Testis (tissue), 3 donors: ENCODE data around the gene STAG1. TPM values are rescaled to one million over a fixed set of nuclear protein-coding genes. Genes with fewer than 3 reads are reported as not detected.

ENCODE experiments used
- DNase-seq: peaks from one replicate; pipeline ENCODE4 v3.0.0-alpha.2; 2019
- H3K27ac ChIP-seq, 2 donors: fragments of 200-600 bp; sonication (generic); one replicate each; pipeline ENCODE4 v1.5.1; 2019
- H3K27me3 ChIP-seq: fragments of 200-600 bp; sonication (generic); one replicate; pipeline ENCODE4 v1.5.1; 2019
- H3K36me3 ChIP-seq: fragments of 200-600 bp; sonication (generic); one replicate; pipeline ENCODE4 v1.5.1; 2017; ENCODE audit warnings: low read depth; ENCODE audit errors: missing control alignments
- H3K4me1 ChIP-seq: fragments of 200-600 bp; sonication (generic); one replicate; pipeline ENCODE4 v1.5.1; 2019
- H3K4me3 ChIP-seq, 2 donors: fragments of 200-600 bp; sonication (generic); one replicate each; pipeline ENCODE4 v1.5.1; 2017 to 2019
- H3K9me3 ChIP-seq: fragments of 200-600 bp; sonication (generic); one replicate; pipeline ENCODE4 v1.5.1; 2017
- POLR2A ChIP-seq: fragments of 450-650 bp; IDR thresholded peaks from one replicate; pipeline ENCODE4 v1.6.1; 2017; ENCODE audit warnings: antibody characterized with exemption, mild to moderate bottlenecking, moderate library complexity
- WGBS, 2 donors: methylation state at CpG; one replicate each; pipeline ENCODE4 v1.1.5; 2018; 5-methylcytosine and 5-hydroxymethylcytosine counted together
- intact Hi-C: fragments of 100-400 bp; cut with DNase I; formaldehyde crosslinking; loops from one replicate; pipeline ENCODE4 v1.15.1; 2023; ENCODE audit warnings: low total_unique reads
- polyA plus RNA-seq: library from polyadenylated mRNA; stranded (reverse); fragments of 350-450 nt; fragmentation: Illumina TruSeq; extraction: RNeasy Lipid Tissue Mini Kit (QIAGEN cat#74804); gene quantifications from one replicate; pipeline ENCODE4 v1.2.3, GENCODE V29; 2014; ENCODE audit warnings: low read depth, low replicate concordance; ENCODE audit not compliant: insufficient read depth
- total RNA-seq, 2 donors: library from RNA; depleted of rRNA; stranded (reverse); fragments of >200 nt; gene quantifications; one replicate each; pipeline ENCODE4 v1.2.3, GENCODE V29; 2016
- TF ChIP-seq, protein P1 (sequence below), 3 experiments: fragments of 450-650 bp in 2 of 3; fragments of 200-600 bp in 1 of 3; sonication (generic) in 1 of 3; IDR thresholded peaks; one replicate each; pipeline ENCODE4 v1.5.1; 2016 to 2019; ENCODE audit warnings: antibody characterized with exemption in 3 of 3, mild to moderate bottlenecking in 2 of 3, moderate library complexity in 1 of 3

STAG1 gene
- total and polyA plus RNA-seq, 3 donors from 2014 or later = 14.3 to 45.3 (median 40.2) TPM

DNA sequence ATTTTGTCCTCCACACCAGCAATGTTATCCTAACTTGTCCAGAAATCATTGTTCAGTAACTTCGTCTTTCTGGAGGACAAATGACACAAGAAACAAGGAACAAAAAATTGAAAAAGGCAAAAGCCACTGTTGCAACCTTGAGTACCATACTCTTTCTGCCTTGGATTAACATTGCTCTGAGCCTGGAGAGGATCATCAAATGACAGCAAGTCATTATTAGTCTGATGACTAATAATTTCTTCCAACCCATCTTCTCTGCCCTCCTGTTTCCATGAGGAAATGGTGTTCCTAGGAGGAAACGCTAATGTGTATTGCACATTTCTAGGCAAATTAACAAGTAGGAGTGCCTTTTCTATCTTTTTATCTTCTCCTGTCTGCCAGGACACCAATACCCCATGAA lies 348.1 kb downstream of the STAG1 start:
- Histone ChIP-seq H3K27me3 (no peaks in the 10 kb centered on the region), H3K9me3 (no peaks in the 10 kb centered on the region), H3K36me3 (no peaks in the 10 kb centered on the region), H3K4me3 (no peak overlapping the region), H3K27ac (no peak overlapping the region), H3K4me1 (no peaks in the 10 kb centered on the region)
- no peak for TF ChIP-seq POLR2A
- TF ChIP-seq, protein P1, sequence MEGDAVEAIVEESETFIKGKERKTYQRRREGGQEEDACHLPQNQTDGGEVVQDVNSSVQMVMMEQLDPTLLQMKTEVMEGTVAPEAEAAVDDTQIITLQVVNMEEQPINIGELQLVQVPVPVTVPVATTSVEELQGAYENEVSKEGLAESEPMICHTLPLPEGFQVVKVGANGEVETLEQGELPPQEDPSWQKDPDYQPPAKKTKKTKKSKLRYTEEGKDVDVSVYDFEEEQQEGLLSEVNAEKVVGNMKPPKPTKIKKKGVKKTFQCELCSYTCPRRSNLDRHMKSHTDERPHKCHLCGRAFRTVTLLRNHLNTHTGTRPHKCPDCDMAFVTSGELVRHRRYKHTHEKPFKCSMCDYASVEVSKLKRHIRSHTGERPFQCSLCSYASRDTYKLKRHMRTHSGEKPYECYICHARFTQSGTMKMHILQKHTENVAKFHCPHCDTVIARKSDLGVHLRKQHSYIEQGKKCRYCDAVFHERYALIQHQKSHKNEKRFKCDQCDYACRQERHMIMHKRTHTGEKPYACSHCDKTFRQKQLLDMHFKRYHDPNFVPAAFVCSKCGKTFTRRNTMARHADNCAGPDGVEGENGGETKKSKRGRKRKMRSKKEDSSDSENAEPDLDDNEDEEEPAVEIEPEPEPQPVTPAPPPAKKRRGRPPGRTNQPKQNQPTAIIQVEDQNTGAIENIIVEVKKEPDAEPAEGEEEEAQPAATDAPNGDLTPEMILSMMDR (IDR thresholded peaks at IDR 0.05) = no peak
- no peak for DNase-seq
- intact Hi-C loops = no loop called here
- 85% methylated on average over 2 of the region's 2 CpGs for WGBS, 2 donors

DNA sequence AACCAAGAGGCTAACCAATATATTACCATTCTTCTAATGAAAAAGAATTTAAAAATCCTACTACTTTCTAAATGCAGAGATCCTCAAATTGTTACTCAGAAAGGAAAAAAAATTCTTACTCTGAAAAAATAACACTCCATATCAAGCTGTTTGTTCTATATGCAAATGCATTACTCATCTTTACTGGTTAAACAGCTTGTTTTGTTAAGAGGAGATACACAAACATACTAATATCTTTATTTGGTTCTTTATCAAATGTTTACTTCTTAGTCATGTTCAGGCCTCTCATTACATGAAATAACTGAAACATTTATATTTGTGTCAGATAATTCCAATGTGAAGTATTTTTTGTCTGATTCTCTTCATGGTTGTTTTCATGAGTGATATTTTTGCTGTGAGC lies 355.3 kb downstream of the STAG1 start:
- Histone ChIP-seq H3K27ac (no peak overlapping the region), H3K9me3 (no peaks in the 10 kb centered on the region), H3K4me3 (no peak overlapping the region), H3K4me1 (no peaks in the 10 kb centered on the region), H3K27me3 (no peaks in the 10 kb centered on the region), H3K36me3 (no peaks in the 10 kb centered on the region)
- DNase-seq = no peak
- TF ChIP-seq POLR2A = no peak
- TF ChIP-seq, protein P1 (IDR thresholded peaks at IDR 0.05) = no peak
- intact Hi-C loops = no loop called here

DNA sequence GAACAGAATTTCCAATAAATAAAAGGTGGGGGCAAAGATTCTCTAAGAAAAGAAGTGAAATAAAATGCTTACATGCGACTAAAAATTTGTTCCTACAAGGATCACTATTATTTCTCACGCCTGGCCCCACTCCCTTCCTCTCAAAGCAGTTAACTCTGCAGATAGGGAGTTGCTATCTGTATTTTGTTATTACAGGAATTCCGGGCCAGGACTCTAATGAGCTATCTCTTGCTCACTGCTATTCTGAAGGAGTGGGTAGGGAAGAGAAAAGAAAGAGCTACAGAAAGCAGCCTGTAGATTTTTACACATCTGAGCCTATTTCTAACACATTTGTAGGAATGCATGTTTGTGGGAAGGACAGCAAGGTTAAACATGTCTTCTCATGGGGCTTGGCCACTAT lies 361.6 kb downstream of the STAG1 start:
- no peaks in the 10 kb centered on the region for H3K9me3 ChIP-seq
- no peaks in the 10 kb centered on the region for H3K36me3 ChIP-seq
- TF ChIP-seq, protein P1 (IDR thresholded peaks at IDR 0.05) = no peak
- no peak for TF ChIP-seq POLR2A
- no peak overlapping the region for H3K4me3 ChIP-seq
- peak overlapping the region in 1 of 2 donors; percentile 32 for H3K27ac ChIP-seq
- DNase-seq = peak; percentile 20
- H3K27me3 ChIP-seq = no peaks in the 10 kb centered on the region
- WGBS, 2 donors = 34 to 61% methylated on average over 3 of the region's 3 CpGs
- H3K4me1 ChIP-seq = peaks cover 7% of the 10 kb centered on the region
- intact Hi-C loops = no loop called here

DNA sequence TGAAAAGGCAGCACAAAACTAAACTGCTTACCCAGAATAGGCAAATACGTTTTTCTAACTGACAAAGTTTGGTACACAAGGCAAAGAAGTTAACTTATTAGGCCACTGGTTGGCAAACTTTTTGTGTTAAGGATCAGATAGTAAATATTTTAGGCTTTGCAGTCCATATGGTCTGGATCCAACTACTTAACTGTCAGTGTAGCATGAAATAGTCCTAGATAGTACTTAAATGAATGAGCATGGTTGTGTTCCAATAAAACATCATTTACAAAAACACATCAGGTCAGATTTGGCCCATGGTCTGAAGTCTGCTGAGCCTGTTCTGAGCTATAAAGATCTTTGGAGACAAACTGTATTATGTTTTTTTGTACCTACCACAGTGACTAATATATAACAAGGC lies 365.1 kb downstream of the STAG1 start:
- H3K27ac ChIP-seq = no peak overlapping the region
- 53 to 72% methylated on average over 1 of the region's 1 CpG for WGBS, 2 donors
- no peaks in the 10 kb centered on the region for H3K9me3 ChIP-seq
- TF ChIP-seq POLR2A = no peak
- TF ChIP-seq, protein P1 (IDR thresholded peaks at IDR 0.05) = no peak
- H3K4me1 ChIP-seq = peaks cover 7% of the 10 kb centered on the region
- DNase-seq = no peak
- intact Hi-C loops = no loop called here
- no peak overlapping the region for H3K4me3 ChIP-seq
- no peaks in the 10 kb centered on the region for H3K27me3 ChIP-seq
- no peaks in the 10 kb centered on the region for H3K36me3 ChIP-seq

DNA sequence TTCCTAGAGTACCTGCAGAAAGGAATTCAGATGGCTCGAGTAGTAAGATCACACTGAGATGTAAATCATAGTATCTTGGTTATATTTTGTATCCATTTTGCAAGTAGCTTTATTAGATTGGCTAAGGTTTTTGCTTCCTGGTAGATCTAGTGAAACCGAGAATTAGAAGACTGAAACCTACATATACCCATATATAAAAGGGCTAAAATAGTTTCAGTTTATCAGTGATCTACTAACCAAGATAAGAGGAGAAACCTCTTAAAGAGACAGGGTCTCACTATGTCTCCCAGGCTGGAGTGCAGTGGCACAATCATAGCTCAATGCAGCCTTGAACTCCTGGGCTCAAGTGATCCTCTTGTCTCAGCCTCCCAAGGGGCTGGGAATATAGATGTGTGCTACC lies 366.7 kb downstream of the STAG1 start:
- Histone ChIP-seq H3K36me3 (no peaks in the 10 kb centered on the region), H3K9me3 (no peaks in the 10 kb centered on the region), H3K4me3 (no peak overlapping the region), H3K27ac (no peak overlapping the region), H3K27me3 (no peaks in the 10 kb centered on the region), H3K4me1 (peaks cover 1% of the 10 kb centered on the region)
- intact Hi-C loops = no loop called here
- 86 to 87% methylated on average over 2 of the region's 2 CpGs for WGBS, 2 donors
- TF ChIP-seq, protein P1 (IDR thresholded peaks at IDR 0.05) = no peak
- TF ChIP-seq POLR2A = no peak
- no peak for DNase-seq
